Stimulated activated CD8-positive, alpha-beta memory T cell treated with anti-CD3 and anti-CD28 coated beads, Interleukin-2, amount 100 ng/mL, for 48 hours (primary cell): ENCODE results near the gene HDAC3.

Experiments used
- DNase-seq, 2 donors: peaks; one replicate each; pipeline ENCODE4 v3.0.0-alpha.2; 2020; ENCODE audit warnings: low read depth in 2 of 2

Gene HDAC3

GRCh38 chr5:141636413-141637122 is at the start of gene HDAC3, which contains the start of gene RELL2:
TSS of gene HDAC3 (minus strand) at chr5:141636849. CDS start at chr5:141636790, 59 bp downstream.
TSS of gene RELL2 (plus strand) at chr5:141636997. CDS start at chr5:141638226, 1,229 bp downstream.
- peak; percentile 90 to 92 for DNase-seq

- DNase-seq: no peak
Observed at GRCh38 chr5:141685591-141685990, 48.9 kb upstream of the HDAC3 start.

DNA sequence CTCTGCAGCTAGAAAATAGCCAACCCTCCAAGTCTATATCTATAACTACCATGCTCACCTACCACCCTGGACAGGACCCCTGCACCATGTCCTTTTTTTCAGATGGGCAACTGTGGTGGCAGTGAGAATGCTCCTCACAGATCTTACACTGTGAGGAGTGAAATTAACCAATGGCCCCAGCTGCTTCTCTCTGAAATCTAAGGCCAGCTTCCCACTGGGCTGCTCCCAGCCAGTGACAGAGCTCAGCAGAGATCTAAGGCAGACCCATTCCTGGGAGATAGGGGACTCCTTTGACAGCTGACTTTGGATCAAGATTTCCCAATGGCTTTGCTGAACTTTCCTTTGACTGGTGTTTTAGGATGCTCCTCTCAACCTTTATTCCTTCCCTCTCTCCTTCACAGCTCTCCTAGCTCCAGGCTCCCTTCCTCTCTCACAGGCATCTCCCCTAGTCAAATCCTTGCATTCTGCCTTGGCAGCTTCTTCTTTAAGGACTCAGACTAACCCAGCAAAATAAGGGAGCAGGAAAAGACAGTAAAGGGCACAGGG is 47.0 kb upstream of the HDAC3 start:
- DNase-seq: no peak

DNA sequence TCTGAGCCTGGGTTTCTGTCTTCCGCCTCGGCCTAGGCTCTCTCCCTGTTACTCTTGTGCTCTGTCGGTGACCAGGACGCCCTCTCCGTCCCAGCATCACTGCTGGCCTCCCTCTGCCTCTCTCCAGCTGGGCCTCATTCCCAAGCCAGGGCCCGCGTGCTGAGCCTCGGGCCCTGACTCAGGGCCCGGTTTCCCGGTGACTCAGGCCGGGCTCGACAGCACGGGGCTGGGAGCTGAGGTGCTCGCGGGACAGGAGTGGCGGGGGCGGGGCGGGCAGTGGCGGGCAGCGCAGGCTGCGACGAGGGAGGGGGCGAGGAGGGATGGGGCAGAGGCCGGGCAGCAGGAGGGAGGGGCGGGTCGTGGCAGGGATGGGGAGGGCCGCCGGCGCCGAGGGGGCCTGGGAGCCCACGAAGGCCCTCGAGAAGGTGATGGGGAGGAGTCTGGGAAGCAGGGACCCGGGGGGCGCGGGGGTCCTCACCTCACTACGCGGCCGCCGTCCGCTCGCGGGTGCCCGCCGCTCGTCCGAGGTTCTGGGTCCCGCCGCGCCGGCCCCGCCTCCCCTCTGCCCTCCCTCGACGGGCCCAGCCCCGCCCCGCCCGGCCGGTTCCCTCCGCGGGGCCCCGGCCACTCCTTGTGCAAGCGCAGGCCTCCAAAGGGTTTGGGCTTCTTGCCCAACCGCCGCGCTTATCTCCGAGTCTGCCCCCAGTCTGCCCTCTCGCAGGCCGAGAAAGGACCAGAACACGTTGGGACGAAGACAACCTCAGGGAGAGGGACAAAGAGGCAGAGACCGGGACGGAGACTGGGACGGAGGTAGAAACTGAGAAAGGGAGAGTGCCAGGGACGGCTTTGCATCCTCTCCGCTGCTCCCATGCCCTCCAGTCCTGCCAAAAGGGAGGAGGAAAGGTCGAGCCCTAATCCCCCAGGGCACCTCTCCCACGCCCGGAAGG is 45.3 kb upstream of the HDAC3 start, which contains the start of gene ARAP3:
Gene ARAP3 (minus strand): TSS at position 536 of the 947 bp plus-strand sequence. CDS start 1,744 bp downstream, outside the sequence.
- DNase-seq: peak in 1 of 2 donors; percentile 46

DNA sequence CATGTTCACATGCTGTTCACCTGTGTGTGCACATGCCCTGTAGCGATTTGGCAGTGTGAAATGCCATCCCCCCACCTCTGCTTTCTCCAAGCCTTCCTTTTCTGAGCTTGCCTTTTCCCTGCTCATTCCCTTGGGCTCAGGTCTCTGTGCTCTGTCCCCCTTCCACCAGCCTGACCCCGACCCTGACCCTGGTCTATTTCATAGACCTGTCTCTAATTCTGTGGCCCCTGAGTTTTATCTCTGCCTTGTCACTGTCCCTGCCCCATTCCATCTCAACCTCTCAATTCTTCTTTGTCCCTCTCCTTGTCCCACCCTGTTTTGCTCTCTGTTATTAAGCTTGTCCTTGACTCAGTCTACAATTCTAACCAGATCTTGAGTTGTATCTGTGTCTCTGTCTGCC is 44.6 kb upstream of the HDAC3 start:
- no peak for DNase-seq

GRCh38 chr5:141680751-141681201 is 44.1 kb upstream of the HDAC3 start:
- DNase-seq: no peak

- DNase-seq: no peak
Observed at GRCh38 chr5:141680178-141680577, 43.5 kb upstream of the HDAC3 start.

DNA sequence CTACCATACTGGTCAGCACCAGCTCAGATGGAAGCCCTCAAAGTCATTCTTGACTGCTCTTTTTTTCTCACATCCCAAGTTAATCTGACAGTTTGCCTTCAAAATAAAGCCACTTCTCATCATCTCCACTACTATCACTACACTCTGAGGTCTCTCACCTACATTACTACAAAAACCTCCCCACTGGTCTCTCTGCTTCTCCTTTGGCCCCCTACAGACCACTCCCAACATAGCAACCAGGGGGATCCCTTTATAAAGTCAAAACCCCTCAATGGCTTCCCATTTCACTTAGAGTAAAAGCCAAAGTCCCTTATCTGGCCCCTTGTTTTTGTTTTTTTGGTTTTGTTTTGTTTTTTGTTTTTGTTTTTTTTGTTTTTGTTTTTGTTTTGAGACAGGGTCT is 40.8 kb upstream of the HDAC3 start:
- no peak for DNase-seq

GRCh38 chr5:141675672-141676071 is 39.0 kb upstream of the HDAC3 start:
- no peak for DNase-seq

DNA sequence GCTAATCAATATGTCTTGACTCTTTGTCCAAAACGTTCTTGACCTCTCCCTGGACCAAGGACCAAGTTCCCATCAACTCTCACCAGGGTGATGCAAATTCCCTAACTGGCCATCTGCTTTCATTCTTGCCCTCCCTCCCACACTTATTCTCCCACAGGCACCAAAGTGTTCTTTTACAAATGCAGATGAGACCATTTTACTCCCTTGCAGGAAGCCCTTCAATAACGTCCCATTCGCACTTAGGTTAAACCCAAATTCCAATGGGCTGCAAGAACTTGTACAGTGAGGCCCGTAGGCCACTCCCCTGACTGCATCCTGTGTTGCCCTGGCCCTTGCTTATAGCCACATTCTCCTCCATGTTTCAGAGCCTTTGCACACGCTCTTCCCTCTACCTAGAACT is 38.1 kb upstream of the HDAC3 start:
- DNase-seq: no peak

GRCh38 chr5:141672841-141673813 is 36.5 kb upstream of the HDAC3 start:
- DNase-seq: no peak

DNA sequence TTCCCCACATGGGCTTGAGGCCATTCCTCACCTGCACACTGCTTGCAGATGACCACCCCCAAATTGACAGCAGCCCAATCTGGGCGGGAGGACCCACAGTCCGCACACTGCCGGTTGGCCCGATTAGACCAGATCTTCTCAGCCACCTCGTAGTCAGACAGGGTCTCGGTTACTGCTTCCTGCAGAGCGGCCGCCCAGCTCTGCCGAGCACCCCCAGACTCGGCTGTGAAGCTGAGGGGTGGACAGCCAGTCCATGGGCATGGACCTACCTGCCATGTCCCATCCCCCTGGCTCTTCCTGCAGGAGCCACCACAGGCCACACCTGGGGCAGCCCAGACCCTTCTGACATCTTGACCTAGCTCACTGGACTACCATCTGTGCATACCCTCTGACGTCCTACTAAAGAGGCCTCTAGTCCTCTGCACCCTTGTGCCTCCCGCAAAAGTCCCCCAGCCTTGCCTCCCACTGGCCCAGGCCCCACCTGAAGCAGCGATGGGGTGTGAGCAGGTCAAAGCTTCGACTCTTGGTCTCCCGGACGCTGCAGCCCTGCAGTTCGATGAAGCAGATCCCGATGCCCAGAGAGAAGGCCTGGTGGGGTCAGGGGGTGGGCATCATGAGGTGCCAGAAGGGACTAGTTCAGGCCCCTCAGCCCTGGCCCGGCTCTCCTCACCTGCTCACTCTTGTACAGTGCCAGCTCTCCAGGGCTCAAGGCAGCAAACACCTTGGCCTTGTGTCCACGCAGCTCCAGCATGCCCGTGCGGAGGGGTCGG is 35.6 kb upstream of the HDAC3 start:
- no peak for DNase-seq

DNA sequence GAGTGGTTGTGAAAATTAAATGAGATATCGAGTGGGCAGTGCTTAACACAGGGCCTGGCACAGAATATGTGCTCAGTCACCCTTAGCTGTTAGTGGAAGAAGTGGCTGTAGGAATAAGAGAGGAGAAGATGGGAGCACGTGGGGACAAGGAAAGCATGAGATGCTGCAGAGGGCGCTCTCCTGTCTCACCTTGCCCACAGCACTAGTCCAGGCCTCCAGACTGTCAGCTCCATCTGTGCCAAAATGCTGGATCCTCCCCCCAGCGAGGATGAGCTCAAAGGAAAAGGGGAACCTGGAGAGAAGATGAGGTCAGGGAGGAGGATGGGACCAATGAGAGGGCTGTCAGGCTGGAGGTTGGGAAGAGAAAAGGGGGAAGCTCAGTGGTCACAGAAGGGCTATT is 32.9 kb upstream of the HDAC3 start:
- DNase-seq: no peak

GRCh38 chr5:141668601-141669265 is 32.1 kb upstream of the HDAC3 start:
- DNase-seq: no peak

- no peak for DNase-seq
Observed at GRCh38 chr5:141665995-141666940, 29.6 kb upstream of the HDAC3 start.

DNA sequence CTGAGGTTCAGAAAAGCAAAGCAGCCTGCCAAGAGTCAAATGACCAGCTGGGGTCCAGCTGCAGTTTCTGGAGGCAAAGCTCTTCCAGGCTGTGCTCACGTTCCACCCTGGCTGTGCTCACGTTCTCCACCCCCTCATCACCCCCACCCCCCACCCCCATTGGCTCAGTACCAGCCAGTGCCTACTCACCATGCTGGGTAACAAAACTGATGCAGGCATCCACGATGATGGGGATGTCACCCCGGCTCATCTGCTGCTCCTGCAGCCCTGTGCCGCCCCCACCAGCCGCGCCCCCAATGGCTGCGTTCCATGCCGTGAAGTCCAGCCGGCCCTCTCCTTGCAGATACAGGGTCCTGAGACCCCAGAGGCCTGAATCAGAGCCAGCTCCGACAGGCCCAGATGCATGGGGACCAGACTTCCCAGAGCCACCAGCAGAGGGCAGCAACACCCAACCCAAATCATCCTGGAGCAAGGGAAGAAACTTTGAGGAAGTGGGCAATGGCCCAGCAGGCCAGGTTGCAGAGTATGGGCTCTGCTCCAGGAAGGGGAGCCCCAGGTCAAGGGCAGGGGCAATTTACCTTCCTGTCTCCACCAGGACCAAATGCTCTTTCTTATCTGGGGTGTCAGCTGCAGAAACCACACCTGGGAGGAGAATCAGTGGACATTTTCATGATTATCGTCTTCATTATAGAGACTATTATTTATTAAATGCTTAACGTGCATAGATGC is 28.2 kb upstream of the HDAC3 start:
- peak; percentile 47 to 70 for DNase-seq

- no peak for DNase-seq
Observed at GRCh38 chr5:141663506-141663905, 26.9 kb upstream of the HDAC3 start.

DNA sequence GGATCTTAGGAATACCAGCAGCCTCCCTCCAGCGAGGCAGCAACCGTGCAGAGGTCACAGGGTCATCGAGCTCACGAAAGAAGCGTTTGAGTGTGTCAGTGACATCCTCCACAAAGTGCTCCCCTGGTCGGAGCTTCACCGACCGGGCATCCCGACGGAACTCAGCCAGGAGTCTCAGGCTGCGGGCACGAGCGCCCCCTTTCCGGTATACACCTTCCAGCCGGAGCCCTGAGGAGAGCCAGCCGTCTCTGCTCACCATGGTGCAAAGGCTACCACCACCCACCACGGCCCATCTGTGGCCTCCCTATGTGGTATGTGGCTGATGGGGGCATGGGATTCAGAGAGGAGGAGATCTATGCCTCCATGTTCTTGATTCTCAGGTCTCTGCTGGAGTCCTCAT is 25.4 kb upstream of the HDAC3 start:
- DNase-seq: no peak
